ENCODE data around the gene INPP5B.
"Not testable (repeated sequence)": the region's sequence is repeated elsewhere in the genome, so short reads cannot be mapped to it uniquely, and the experiment has no call there.

Gene INPP5B

DNA sequence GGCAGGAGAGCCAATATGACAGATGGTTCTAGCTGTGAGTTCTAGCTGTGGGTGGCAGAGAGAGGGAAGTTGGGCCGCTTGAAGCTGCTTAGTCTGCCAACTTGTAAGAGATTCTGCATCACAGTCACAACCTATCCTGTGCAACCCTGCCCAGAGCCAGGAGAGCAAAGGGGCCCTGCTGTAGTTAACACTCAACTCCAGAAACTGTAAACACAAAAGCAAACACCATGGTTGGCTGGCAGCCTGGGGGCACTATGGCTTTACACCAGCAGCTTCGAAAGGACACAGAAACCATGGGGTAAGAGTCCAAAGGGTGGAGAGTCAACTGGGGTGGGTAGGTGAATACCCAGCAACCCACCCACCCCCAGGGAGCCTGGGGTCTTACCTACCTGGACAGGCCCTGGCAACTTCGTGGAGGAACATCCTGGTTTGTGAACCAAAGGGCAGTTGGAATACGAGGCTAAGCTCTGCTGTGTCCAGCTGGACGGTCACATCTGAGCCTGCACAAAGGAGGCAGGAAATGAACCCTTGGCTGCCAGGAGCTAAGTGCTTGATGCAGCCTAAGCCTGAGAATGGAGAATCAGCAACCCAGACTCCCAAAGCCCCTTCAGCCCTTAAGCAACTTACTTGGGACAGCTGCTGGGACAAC is 6.4 kb downstream of the INPP5B start:
- Mint-ChIP-seq H3K9me3 (no peaks in the 10 kb centered on the region), H3K27ac (no peak overlapping the region), H3K4me3 (no peak overlapping the region), H3K36me3 (ENCODE audit: low read depth) (peaks cover 10% of the 10 kb centered on the region), H3K27me3 (ENCODE audit: low read depth) (no peaks in the 10 kb centered on the region), H3K4me1 (ENCODE audit: low read depth) (peaks cover 1% of the 10 kb centered on the region)
- no peak for DNase-seq (ENCODE audit: low spot score)

DNA sequence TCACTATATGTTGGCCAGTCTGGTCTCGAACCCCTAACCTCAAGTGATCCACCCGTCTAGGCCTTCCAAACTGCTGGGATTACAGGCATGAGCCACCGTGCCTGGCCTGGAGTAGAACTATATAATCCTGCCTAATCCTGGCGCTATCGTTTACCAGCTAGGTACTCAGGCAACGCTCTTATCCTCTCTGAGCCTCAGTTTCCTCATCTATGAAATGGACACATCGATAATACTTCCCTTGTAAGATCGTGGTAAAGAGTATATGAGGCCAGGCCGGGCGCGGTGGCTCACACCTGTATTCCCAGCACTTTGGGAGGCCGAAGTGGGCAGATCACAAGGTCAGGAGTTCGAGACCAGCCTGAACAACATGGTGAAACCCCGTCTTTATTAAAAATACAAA is 10.1 kb downstream of the INPP5B start:
- H3K27me3 Mint-ChIP-seq (ENCODE audit: low read depth); H3K27ac Mint-ChIP-seq; H3K4me3 Mint-ChIP-seq; H3K9me3 Mint-ChIP-seq; DNase-seq (ENCODE audit: low spot score); H3K4me1 Mint-ChIP-seq (ENCODE audit: low read depth); H3K36me3 Mint-ChIP-seq (ENCODE audit: low read depth): not testable (repeated sequence)

DNA sequence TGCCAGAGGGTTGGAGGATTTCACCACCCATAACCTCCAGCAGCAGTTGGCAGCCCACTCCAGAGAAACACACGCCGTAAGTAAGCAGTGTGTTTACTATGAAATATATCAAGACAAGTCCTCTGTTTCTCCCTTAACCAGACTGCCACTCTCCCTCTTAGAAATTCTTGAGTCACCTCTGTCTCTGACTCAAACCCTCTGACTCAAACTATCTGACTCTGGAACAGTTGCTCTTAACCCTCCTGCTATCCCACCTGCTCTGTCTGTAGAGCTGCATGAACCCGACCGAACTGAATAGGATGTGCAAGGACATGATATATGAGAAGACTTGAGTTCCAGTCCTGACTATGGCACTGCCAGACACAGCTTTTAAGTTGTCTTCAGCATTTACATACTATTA is 14.1 kb downstream of the INPP5B start:
- H3K9me3 Mint-ChIP-seq = no peaks in the 10 kb centered on the region
- peak overlapping the region; percentile 51 for H3K4me3 Mint-ChIP-seq
- no peak overlapping the region for H3K27ac Mint-ChIP-seq
- peaks cover 12% of the 10 kb centered on the region for H3K4me1 Mint-ChIP-seq (ENCODE audit: low read depth)
- no peak for DNase-seq (ENCODE audit: low spot score)
- no peaks in the 10 kb centered on the region for H3K27me3 Mint-ChIP-seq (ENCODE audit: low read depth)
- H3K36me3 Mint-ChIP-seq (ENCODE audit: low read depth) = peaks cover 16% of the 10 kb centered on the region

- peak overlapping the region; percentile 81 for H3K27ac Mint-ChIP-seq
- H3K9me3 Mint-ChIP-seq = no peaks in the 10 kb centered on the region
- peak; percentile 96 for DNase-seq (ENCODE audit: low spot score)
- peaks cover 16% of the 10 kb centered on the region for H3K36me3 Mint-ChIP-seq (ENCODE audit: low read depth)
- H3K4me1 Mint-ChIP-seq (ENCODE audit: low read depth) = peaks cover 16% of the 10 kb centered on the region
- no peaks in the 10 kb centered on the region for H3K27me3 Mint-ChIP-seq (ENCODE audit: low read depth)
- peak overlapping the region; percentile 95 for H3K4me3 Mint-ChIP-seq
Measured at GRCh38 chr1:37931361-37932158, 15.3 kb downstream of the INPP5B start.

GRCh38 chr1:37931102-37931360 is 15.8 kb downstream of the INPP5B start:
- no peaks in the 10 kb centered on the region for H3K9me3 Mint-ChIP-seq
- peaks cover 16% of the 10 kb centered on the region for H3K36me3 Mint-ChIP-seq (ENCODE audit: low read depth)
- no peak for DNase-seq (ENCODE audit: low spot score)
- peaks cover 18% of the 10 kb centered on the region for H3K4me1 Mint-ChIP-seq (ENCODE audit: low read depth)
- no peaks in the 10 kb centered on the region for H3K27me3 Mint-ChIP-seq (ENCODE audit: low read depth)
- H3K27ac Mint-ChIP-seq = peak overlapping the region; percentile 78
- H3K4me3 Mint-ChIP-seq = peak overlapping the region; percentile 95

DNA sequence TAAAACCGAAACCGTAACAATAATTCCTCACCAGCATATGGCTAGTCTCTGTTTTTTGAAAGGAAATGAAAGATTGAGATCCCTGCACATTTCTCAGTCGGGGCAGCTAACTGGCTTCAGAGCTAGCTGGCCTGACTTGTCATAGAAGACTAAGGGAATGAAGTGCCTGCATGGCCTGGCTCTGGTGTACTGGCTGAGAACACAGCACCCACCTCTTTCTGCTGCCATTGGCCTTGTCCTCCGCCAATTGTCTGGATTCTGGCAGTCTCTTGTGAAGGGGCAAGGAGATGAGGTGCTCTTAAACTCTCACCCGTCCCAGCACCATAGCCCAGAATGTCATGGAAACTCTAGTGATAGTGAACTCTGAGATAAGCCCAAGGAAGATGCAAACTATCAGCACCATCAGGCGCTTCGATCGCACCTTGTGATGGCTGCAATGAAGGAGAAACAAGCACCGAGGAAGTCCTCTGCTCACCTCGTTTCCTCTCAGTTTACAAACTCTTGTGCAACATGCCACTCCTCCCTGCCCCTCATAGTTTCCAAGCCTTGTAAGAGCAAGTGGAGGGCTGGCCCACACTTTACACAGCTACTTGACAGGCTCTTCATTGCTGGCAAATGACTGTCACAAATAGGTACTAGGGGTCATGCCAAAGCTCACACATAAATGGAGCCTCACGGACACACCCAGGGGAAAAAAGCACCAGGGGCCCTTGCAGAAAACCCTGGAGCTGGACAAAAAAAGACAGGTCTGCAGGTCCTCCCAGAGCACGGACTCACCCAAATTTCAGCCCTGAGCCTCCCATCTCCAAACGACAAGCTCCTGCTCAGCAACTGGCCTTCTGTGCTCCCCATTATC is 16.4 kb downstream of the INPP5B start:
- H3K27me3 Mint-ChIP-seq (ENCODE audit: low read depth) = no peaks in the 10 kb centered on the region
- peaks cover 23% of the 10 kb centered on the region for H3K4me1 Mint-ChIP-seq (ENCODE audit: low read depth)
- DNase-seq (ENCODE audit: low spot score) = peak; percentile 42
- no peaks in the 10 kb centered on the region for H3K9me3 Mint-ChIP-seq
- peak overlapping the region; percentile 78 for H3K27ac Mint-ChIP-seq
- H3K36me3 Mint-ChIP-seq (ENCODE audit: low read depth) = peaks cover 17% of the 10 kb centered on the region
- peak overlapping the region; percentile 95 for H3K4me3 Mint-ChIP-seq

DNA sequence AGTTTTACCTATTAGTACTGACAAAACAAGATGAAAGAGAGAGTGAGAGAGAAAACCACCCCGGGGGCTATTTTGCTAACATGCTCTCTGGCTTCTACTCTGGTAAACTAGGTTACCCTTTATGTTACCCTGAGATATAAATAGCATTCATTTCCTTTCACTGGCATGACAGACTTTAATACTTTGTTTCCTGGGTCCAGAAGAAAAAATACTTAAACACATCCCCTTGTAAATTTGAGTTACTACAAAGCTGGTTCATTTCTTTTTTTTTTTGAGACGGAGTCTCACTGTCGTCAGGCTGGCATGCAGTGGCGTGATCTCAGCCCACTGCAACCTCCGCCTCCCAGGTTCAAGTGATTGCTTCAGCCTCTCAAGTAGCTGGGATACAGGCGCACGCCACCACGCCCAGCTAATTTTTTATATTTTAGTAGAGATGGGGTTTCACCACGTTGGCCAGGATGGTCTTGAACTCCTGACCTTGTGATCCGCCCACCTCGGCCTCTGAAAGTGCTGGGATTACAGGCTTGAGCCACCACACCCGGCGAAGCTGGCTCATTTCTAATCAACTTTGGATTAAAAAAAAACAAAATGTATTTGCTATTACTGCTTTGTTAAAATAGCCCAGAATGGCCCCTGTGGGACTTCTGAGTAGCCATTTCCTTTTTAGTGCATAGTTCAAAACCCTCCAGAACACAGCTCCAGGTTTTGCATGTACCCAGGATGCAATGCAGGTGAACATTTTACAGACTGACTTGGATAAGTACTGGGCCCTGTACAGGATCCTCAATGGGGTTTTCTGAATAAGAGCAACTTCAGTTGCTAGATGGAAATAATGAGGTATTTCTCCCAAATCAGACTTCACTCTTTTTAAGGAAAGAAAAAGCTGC is 20.6 kb downstream of the INPP5B start:
- peaks cover 16% of the 10 kb centered on the region for H3K36me3 Mint-ChIP-seq (ENCODE audit: low read depth)
- H3K27ac Mint-ChIP-seq = peak overlapping the region; percentile 76
- H3K4me3 Mint-ChIP-seq = peak overlapping the region; percentile 33
- peaks cover 33% of the 10 kb centered on the region for H3K4me1 Mint-ChIP-seq (ENCODE audit: low read depth)
- no peaks in the 10 kb centered on the region for H3K27me3 Mint-ChIP-seq (ENCODE audit: low read depth)
- no peak for DNase-seq (ENCODE audit: low spot score)
- H3K9me3 Mint-ChIP-seq = no peaks in the 10 kb centered on the region

GRCh38 chr1:37925316-37925715 is 21.5 kb downstream of the INPP5B start:
- Mint-ChIP-seq H3K4me3 (peak overlapping the region; percentile 33), H3K27ac (peak overlapping the region; percentile 76), H3K27me3 (ENCODE audit: low read depth) (no peaks in the 10 kb centered on the region), H3K4me1 (ENCODE audit: low read depth) (peaks cover 25% of the 10 kb centered on the region), H3K9me3 (no peaks in the 10 kb centered on the region), H3K36me3 (ENCODE audit: low read depth) (peaks cover 12% of the 10 kb centered on the region)
- no peak for DNase-seq (ENCODE audit: low spot score)

GRCh38 chr1:37923551-37923889 is 23.3 kb downstream of the INPP5B start:
- H3K4me1 Mint-ChIP-seq (ENCODE audit: low read depth) = peaks cover 23% of the 10 kb centered on the region
- H3K27me3 Mint-ChIP-seq (ENCODE audit: low read depth) = no peaks in the 10 kb centered on the region
- H3K9me3 Mint-ChIP-seq = no peaks in the 10 kb centered on the region
- peaks cover 7% of the 10 kb centered on the region for H3K36me3 Mint-ChIP-seq (ENCODE audit: low read depth)
- no peak for DNase-seq (ENCODE audit: low spot score)
- H3K4me3 Mint-ChIP-seq = no peak overlapping the region
- H3K27ac Mint-ChIP-seq = peak overlapping the region; percentile 76

GRCh38 chr1:37922767-37923550 is 23.9 kb downstream of the INPP5B start:
- H3K36me3 Mint-ChIP-seq (ENCODE audit: low read depth) = peaks cover 7% of the 10 kb centered on the region
- DNase-seq (ENCODE audit: low spot score) = no peak
- H3K27ac Mint-ChIP-seq = peak overlapping the region; percentile 76
- no peaks in the 10 kb centered on the region for H3K9me3 Mint-ChIP-seq
- H3K27me3 Mint-ChIP-seq (ENCODE audit: low read depth) = no peaks in the 10 kb centered on the region
- peak overlapping the region; percentile 34 for H3K4me3 Mint-ChIP-seq
- peaks cover 23% of the 10 kb centered on the region for H3K4me1 Mint-ChIP-seq (ENCODE audit: low read depth)

- H3K4me1 Mint-ChIP-seq (ENCODE audit: low read depth) = peaks cover 10% of the 10 kb centered on the region
- no peak for DNase-seq (ENCODE audit: low spot score)
- H3K27me3 Mint-ChIP-seq (ENCODE audit: low read depth) = no peaks in the 10 kb centered on the region
- no peak overlapping the region for H3K4me3 Mint-ChIP-seq
- H3K36me3 Mint-ChIP-seq (ENCODE audit: low read depth) = peaks cover 4% of the 10 kb centered on the region
- no peak overlapping the region for H3K27ac Mint-ChIP-seq
- H3K9me3 Mint-ChIP-seq = no peaks in the 10 kb centered on the region
Measured at GRCh38 chr1:37919277-37919676, 27.6 kb downstream of the INPP5B start.

DNA sequence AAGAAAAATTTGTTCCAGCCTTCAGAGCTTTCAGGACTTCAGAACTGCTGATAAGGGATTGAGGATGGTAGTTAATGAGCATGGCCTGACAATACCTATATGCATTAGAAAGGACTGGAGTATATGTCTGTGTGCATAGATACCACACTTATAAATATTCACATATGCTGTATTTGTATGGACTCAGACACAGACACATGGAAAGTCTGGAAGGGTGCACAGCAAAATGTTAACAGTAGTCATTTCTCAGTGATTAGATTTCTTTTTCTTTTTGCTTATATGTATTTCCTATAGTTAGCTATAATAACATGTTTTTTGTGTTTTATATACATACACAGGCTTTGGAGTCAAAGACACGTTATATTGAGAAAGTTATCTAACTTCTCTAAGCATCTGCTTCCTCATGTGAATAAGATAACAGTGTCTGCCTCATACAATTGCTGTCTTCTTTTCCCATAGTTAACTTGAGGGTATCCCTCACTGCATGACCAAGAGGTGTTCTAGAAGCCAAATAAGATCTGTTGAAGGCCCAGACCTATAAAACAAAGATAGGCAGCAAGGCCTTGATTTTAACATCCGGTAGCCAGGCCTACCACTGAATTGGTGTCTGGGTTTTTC is 31.3 kb downstream of the INPP5B start:
- no peak for DNase-seq (ENCODE audit: low spot score)
- Mint-ChIP-seq H3K27me3 (ENCODE audit: low read depth) (no peaks in the 10 kb centered on the region), H3K4me1 (ENCODE audit: low read depth) (no peaks in the 10 kb centered on the region), H3K27ac (no peak overlapping the region), H3K4me3 (no peak overlapping the region), H3K9me3 (no peaks in the 10 kb centered on the region), H3K36me3 (ENCODE audit: low read depth) (peaks cover 1% of the 10 kb centered on the region)

Measured in T-helper 2 cell treated with Interferon-gamma antibody and Interleukin-4, amounts not matched to agents 5 μg/mL and 100 μg/mL, for 36 hours (primary cell).